GM21360 (cell line): ENCODE results near the gene PRCD.

ENCODE experiments used
- ATAC-seq: cut with Tn5 transposase; IDR thresholded peaks from one replicate; pipeline ENCODE4 v1.9.1; 2021; ENCODE audit warnings: mild to moderate bottlenecking, moderate library complexity; ENCODE audit not compliant: unreplicated experiment

PRCD gene

DNA sequence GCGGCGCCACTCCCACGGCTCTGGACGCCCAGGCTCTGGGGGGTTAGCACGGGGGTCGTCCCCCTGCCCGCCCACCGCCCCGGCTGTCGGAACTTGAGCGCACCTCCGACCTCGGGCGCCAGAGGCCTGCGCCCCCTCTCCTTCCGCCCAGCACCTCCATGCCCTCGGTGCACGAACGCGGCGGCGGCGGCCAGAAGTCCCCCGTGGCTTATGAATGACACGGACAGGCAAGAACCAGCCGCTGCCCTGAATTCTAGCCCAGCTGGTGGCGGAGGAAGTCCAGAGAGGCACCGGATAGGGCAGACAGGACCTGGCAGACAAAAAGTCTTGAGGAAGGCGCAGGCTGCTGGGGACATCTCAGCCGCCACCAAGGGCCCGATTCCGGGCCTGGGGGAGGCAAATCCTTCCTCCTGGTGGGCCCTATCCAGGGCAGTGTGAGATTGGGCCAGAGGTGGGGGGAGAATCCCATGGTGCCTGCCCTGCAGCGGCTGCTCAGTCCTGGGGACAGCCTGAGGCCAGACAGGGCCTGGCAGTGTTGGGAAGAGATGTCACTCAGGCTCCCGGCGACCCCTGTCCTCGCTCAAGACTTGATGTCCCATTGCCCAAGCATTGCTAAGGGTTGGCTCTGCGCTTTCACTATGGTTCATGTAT is 1.4 kb upstream of the PRCD start:
- ATAC-seq = no peak

DNA sequence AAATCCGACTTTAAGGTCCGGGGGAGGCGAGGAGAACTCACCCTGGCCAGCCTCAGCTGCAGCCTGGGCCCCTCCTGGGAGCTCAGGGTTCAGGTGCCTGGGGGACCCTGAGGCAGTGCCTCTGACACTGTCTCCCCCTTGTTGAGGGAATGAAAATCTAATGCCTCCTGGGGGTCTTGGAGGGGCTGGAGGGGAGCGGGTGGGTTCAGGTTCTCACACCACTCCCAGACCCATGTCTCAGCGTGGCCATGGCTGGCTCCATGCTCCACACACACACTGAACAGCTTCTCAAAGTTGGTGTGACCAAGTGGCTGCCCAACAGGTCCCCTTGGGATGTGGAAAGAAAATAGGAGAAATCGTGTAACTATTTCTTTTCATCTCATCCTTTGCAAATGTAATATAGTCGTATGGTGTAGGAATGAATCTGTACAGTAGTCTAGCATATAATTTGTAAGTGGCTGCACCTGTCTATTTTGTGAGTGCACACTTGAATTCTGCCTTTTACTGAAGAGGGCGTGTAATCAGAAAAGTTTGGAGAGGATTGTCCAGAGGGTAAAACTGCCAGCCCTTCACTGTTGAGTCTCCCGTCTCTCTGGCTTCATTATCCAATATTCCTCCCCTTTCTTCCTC is 788 bp upstream of the PRCD start:
- no peak for ATAC-seq

DNA sequence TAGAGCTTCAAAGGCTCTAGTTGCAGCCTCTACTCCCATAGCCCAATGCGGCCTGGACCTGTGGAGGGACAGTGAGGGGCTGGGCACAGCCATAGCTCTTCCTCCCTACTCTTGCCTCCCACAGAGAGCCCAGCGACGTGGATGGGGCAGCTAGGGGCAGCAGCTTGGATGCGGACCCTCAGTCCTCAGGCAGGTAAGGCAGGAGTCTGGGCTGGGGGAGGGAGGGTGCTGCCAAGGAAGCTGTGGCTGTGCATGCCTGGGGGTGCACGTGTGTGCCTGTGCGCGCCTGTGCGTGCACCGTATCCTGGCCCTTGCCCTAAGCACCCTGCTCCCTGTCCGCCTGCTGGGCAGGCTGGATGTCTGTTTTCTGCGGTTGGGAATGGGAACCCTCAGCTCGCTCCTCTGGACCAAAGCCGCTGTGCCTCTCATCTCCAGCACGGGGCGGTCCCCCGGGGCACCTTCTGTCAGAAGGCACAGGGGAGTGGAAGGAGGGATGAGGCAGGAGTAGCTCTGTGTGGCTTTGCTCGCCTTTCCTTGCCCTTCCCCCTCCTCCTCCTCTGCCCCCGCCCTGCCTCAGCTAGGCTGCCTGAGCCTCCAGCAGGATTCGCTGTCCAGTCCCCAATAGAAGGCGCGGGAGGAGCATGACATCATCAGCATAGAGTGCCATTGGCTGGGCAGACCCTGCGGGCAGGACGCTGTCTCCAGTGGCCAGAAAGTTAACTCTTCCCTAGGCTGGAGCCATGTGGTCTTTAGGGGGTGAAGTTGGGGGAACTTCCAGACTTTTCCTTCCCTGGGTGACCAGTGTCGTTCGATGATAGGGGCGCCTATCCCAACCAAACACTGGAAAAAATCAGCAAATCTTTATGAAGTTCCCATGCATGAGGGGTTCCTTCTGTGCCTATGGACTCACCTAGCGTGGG is 797 bp downstream of the PRCD start:
- no peak for ATAC-seq

DNA sequence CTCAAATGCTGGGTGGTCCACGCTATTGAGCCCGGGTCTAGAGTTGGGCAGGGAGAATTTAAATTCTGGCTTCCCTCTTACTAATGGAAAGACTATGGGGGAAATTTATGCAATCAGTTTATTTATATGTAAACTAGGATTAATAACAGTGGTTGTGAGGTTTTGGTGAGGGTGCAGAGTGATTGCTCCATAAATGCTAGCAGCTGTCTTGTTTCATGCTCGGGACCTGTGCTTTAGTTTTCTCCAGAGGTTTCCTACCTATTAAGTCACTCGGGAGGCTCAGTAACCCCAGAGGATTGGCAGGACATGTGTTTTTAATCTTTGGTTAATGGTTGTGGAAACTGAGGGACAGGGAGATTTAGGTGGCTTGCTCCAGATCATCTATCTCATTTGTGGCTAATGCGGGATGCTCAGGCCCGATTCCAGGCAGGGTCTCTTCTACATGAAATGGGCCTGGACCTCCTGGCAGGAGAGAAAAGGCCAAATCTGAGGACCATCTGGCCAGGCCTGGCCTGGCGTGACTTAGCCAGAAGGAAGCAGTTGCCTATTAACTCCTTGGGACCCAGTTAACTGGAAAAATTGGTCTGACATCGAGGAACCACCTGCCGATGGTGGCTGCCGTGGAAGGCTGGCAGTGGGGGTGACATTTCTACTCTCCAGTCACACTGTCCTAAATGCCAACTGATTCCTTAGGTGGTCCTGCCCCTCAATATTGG is 2.1 kb downstream of the PRCD start:
- no peak for ATAC-seq

DNA sequence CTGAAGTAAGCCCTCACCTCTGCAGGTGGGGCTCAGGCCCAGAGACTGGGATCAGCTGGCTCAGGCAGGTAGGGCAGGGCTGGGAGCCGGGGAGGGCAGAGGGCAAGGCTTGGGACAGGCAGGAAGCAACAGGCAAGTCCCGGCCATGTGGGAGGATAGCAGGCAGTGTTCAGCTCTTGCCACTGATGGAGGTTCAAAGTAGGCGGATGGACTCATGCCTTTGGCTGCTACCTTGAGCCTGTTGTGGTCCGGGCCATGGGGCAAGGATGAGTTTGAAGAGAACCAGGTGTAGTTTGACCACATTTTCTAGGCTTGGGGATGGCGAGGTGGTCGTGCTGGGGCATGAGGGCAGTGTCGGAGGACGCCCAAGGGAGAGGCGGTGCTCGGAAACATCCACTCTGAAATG is 2.7 kb downstream of the PRCD start:
- ATAC-seq = no peak

DNA sequence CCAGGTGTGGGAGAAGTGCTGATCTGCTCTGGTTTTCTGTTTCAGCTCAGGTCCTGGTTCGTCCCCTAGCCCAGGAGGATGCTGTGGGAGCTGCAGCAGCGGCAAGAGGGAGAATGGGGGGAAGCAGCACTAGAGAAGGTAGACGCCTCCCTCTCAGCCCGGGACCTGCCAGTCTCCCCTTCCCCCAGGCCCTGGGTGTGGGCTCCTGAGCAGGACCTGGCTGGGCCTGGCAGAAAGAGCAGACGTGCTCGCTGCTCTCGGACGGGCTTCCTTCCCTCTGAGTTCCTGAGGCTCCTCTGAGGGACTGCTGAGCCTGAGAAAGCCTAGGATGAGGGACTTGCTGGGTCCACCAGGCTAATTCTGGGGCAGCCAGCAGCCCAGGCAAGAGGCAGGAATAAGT is 3.1 kb downstream of the PRCD start:
- ATAC-seq = no peak

DNA sequence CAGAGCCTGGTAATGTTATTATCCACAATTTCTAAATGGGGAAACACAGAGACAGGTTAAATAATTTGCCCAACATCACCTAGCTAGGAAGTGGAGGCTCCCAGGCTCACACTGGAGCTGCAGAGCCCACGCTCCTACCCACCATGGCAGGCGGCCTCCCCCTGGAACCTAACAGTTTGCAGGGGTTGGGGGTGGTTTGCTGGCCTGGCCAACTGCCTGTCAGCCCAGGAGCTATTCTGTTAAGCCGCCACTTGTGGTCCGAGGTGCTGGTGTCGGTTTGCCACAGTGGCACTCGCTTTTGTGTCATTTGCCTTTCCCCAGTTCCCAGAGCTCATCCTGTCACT is 3.6 kb downstream of the PRCD start:
- no peak for ATAC-seq

DNA sequence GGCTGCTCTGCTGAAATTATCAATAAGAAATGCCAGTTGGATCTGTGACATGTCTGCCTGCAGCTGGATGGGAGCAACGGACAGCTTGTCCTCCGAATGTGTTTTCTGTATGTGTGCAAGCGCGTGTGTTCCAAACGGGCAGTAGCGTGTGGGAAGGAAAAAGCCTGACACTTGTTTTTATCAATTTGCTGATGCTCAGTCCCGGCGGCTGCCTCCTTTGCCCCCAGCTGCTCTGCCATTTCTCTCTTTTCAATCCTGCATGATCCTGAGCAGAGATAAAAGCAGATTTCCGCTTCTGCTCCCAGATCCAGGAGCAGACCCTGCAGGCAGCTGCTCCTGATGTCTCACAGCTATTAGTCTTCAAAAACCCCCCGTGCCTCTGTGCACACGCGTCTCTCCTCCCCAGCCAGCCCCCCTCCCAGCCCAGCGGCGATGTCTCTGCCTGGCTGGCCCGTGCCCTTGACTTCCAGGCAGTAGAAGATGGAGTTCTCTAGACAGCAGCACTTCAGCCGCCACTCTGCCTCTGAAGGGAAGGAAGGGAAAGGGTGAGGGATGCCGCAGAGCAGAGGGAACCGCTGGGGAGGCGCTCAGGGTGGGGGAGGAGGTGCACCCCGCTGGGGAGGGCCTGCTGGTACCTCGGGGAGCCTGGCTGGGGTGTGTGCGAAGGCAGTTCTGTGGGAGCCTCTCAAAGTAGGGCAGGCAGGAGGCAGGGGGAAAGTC is 4.1 kb downstream of the PRCD start:
- ATAC-seq = no peak

DNA sequence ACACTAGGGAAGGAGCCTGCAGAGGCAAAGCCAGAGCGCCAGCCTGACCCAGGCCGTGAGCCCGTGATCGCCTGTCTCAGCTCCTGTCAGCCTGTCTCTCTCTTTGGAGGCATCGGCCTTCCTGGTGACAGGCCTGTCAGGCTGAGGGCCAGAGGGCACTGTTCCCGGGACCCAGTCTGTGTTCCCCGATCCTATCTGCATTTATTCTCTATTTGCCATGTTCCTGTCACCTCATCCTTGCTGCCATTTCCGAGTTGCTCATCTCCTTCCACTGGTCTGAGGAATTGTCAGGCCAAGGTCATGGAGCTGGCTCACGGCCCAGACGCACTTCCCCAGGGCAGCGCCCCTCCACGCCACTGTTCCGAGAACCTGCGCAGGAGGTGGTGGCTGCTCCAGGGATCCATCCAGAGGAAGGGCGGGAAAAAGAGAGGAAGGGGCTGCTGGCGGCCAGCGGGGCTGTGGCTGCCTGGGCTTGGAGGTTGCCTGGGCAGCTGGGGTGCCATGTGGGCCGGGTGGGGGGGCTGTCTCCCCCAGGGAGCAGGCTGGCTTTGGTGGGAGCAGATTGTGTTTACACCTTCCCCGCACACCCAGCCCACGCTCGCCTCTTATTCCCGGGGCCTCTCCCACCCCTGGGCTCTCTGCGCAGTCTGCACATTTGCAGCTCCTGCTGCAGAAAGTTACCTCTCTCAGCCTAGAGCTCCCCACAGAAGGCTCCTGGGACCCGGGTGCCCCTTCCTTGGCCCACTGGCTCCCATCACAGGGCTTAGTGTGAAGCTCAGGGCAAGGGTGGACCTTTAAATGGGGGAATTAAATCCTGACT is 4.9 kb downstream of the PRCD start:
- no peak for ATAC-seq

DNA sequence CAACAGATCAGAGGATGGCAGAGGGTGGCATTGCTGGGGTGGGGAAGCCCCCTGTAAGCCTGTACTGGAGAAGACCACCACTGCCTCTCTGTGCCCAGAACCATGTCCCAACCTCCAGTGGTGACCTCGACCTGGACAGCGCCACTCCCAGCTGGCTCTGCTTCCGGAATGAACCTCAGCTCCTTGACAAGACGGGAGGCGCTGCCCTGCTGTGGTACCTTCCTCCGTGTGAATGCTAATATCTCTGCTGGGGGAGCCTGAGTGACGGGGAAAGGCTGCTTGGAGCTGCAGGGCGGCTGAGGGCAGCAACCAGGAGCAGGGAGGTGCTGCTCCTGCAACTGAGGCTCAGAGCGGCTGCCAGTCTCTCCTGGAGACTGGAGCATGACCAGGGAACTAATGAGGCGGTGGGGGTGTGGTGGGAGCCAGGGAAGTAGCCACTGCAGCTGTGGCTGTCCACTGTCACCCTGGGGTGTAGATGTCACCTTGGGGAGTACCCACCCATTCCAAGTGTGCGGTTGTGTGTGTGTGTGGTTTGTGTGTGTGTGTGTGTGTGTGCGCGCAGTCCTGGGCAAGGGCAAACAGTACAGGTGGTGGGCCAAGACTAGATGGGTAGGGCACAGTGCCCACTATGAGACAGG is 6.2 kb downstream of the PRCD start:
- ATAC-seq = no peak

DNA sequence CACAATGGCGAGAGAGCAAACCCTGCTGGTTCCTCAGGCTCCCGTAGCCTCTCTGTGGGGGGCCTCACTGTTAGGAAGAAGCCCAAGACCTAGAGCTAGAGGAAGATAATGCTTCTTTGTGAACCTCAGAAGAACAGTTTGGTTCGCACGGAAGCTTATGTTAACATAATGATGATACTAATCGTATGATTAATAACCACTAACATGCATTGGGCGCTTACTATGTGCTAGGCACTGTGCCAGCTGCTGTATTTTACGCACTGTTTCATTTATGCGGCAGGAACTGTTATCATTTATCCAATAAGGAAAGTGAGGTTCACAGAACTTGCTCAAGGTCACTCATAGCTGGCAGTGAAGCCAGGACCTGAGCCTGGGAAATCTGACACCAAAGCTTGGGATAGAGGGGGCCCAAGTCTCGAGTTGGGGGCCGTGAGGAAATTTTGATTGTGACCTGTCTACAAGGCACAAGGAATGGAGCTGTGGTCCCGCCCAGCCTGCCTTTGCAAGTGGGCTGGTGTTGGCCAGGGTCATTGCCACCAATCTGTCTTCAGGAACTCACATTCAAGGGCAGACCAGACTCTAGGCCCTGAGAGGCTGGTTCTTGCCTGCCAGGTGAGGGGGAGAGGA is 6.8 kb downstream of the PRCD start:
- no peak for ATAC-seq

DNA sequence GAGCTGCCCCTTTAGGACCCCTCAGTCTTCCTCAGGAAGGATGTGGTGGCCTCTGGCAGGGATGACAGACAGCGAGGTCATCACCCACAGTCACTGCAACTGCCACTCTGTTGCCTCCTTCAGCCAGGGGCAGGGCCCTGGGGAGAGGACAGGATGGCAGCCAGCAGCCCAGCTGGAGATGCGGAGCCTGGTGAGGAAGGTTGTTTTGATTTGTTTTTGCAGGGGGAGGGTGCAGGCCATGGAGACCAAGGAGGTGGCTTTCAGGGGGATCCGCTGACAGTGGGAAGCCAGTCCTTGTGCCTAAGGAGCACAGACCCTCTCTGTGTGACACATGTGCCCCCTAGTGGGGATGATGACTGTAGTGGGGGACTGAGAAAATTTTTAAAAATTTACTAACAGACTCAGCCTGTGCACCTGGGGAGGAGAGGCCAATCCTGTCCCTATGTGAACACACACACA is 7.4 kb downstream of the PRCD start:
- no peak for ATAC-seq

DNA sequence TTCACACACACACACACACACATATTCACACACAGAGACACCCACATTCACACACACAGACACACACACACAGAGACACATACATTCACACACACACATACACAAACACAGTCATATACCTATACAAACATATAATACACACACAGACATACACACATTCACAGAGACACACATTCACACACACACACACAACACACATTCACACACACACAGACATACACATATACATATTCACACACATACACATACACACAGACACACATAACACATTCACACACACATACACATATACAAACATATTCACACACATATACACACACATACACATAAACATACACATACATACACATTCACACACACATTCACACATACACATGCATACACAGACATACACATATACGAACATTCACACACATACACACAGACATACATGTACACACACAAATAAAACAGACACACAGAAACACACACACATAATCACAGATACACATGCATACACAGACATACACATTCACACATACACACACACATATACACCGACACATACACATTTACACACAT is 7.9 kb downstream of the PRCD start:
- ATAC-seq = no peak

DNA sequence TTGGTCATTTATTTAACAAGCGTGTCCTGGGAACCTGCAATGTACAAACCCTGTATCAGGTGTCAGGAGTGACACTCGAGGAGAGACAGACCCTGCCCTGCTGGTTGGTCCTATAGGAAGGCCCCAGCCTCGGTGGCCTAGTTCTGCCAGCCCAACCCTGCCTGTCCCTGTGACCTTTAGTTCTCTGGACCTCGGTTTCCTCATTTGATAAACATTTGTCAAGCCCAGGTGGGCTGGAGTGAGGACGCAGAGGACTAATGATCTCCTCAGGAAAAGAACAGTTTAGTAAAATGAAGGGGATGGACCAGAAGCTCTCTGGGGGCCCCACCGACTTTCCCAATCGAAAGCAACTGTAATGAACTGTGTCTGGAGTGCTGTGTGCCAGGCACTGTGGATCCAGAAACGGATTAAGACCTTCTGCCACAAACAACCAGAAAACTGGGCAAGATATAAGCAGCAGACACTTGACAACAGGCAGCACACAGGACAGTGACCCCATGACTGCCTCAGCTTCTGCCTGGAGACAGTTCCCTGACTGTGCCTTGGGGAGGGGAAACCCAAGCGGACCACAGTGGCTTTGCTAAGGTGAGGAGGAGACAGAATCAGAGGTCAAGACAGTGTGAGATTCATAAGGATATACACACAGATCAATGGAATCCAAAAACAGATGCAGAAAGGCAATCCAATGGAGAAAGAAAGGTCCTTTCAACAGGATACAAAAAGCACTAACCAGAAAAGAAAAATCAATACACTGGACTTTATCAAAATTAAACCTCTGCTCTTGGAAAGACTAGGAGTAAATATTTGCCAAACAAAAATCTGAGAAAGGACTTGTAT is 8.8 kb downstream of the PRCD start:
- ATAC-seq = no peak

DNA sequence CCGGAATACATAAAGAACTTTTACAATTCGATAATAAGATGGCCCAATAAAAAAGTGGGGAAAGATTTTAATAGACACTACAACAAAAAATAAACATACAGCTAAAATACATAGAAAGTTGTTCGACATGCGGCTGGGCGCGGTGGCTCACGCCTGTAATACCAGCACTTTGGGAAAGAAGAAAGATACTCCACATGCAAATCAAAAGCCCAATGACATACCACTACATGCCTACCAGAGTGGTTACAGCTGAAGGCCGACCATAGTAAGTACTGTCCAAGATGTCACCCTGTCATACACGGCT is 9.3 kb downstream of the PRCD start:
- ATAC-seq = no peak

DNA sequence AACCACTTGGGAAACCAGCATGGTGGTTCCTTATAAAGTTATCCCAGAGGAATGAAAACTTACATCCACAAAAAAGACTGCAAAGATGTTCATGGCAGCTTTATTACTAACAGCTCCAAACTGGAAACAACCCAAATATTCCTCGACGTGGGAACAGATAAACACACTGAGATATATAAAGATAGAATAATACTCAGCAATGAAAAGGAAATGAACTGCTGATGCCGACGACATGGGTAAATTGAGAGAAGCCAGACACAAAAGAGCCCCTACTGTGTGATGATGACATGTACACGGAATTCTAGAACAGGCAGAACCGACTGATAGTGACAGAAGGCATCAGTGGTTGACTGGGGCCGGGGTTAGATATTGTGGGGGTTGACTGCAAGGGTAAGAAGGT is 9.7 kb downstream of the PRCD start:
- ATAC-seq = no peak

DNA sequence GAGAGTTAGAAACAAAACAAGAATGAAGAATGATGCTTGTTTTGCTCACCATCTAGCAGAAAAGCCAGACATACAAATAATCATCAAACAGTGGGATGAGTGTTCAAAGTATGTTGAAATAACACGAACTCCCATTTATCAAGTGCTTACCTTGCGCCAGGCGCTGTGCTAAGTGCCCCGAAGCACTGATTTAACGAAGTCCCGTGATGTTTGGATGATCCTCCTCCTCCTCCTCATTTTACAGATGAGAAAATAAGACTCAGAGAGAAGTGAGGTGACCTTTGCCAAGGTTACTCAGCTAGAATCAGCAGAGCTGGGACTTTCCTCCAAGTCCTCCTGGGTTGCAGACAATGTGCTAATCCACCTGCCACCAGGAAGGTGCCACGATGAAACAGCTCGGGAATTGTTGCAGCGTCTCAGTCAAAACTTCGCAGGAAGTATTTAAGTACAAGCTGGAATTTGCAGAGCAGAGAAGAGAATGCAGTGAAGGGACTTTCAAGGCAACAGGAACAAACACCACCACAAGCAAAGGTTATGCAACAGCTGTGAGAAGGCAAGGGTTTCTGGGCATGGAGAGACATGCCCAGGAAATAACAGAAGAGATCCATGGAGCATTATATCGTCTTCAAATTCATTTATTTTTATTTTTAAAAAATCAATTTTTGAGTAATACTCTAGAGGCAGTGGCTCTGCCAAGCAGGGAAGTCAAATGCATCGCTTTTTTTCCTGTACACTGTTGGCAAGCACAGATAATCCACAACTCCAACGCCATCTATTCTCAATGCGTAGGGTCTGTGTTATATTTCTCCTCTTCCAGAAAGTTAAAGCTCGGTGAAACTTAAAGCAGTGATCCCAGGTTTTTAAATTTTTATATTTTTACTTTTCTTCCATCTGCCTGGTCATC is 11.1 kb downstream of the PRCD start:
- ATAC-seq = no peak
